ENCODE data around the gene SAFB2. TPM values are rescaled to one million over a fixed set of nuclear protein-coding genes. Genes with fewer than 3 reads are reported as not detected.

The SAFB2 gene
- total RNA-seq, 4 donors from 2014 or later = 58.1 to 99.8 (median 93.1) TPM

DNA sequence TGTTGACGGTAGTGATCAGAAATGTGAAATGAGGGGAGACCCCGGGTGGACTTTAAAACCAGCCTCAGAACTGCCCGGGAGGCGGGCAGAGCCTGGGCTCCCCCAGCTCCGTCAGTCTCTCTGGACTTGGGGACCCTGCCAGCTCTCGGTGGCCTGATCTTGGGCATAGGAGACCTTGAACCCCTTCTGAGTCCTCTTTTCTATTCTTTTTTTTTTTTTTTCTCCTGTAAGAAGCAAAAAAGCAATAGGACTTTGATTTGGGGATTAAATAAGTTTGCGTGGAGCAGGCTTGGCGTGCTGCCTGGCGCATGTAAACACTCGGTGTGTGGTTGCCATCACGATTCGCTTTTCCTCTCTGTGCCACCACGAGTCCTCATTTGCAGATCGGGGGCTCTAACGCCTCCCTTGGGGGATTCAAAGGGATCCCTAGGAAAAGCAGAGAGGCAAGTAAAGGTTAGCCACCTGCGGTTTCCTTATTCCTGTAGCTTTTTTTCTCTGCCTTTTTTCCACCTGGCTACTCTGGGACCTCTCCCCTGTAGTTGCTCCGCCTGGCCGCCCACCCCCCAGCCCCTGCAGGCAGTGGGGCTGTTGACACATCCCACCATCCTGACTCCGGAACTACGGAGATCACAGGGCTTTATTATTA is 1.6 kb upstream of the SAFB2 start:
- peaks cover 2 to 32% (median 15%) of the 10 kb centered on the region in 3 donors for H3K36me3 ChIP-seq
- WGBS, 2 donors = 2% methylated on average over 20 of the region's 20 CpGs
- peak; percentile 23 to 29 for DNase-seq (ENCODE audit: low spot score in 2 of 2)

GRCh38 chr19:5623397-5624017 is 931 bp upstream of the SAFB2 start:
- DNase-seq (ENCODE audit: low spot score in 2 of 2) = no peak
- peak overlapping the region; percentile 91 to 97 (median 92) for H3K27ac ChIP-seq
- no peaks in the 10 kb centered on the region for H3K27me3 ChIP-seq
- no peaks in the 10 kb centered on the region for H3K9me3 ChIP-seq
- TF ChIP-seq CTCF (IDR thresholded peaks at IDR 0.05) = no peak
- no peak for TF ChIP-seq EP300 (IDR thresholded peaks at IDR 0.05)
- TF ChIP-seq POLR2A (IDR thresholded peaks at IDR 0.05) = no peak
- WGBS, 2 donors = 0% methylated on average over 23 to 24 of the region's 50 CpGs
- peaks cover 3 to 72% (median 63%) of the 10 kb centered on the region in 4 donors for H3K4me1 ChIP-seq
- H3K4me3 ChIP-seq = peak overlapping the region; percentile 66 to 98 (median 85)
- H3K36me3 ChIP-seq = peaks cover 2 to 32% (median 11%) of the 10 kb centered on the region in 3 donors

More for the DNA sequence above, 1.6 kb upstream of the SAFB2 start:
- Histone ChIP-seq H3K4me1 (peaks cover 3 to 72% (median 60%) of the 10 kb centered on the region in 4 donors), H3K27ac (peak overlapping the region; percentile 91 to 97 (median 92)), H3K27me3 (no peaks in the 10 kb centered on the region), H3K9me3 (no peaks in the 10 kb centered on the region), H3K4me3 (peak overlapping the region; percentile 66 to 98 (median 85))
- TF ChIP-seq POLR2A (IDR thresholded peaks at IDR 0.05) (no peak), CTCF (IDR thresholded peaks at IDR 0.05) (no peak), EP300 (IDR thresholded peaks at IDR 0.05) (no peak)

DNA sequence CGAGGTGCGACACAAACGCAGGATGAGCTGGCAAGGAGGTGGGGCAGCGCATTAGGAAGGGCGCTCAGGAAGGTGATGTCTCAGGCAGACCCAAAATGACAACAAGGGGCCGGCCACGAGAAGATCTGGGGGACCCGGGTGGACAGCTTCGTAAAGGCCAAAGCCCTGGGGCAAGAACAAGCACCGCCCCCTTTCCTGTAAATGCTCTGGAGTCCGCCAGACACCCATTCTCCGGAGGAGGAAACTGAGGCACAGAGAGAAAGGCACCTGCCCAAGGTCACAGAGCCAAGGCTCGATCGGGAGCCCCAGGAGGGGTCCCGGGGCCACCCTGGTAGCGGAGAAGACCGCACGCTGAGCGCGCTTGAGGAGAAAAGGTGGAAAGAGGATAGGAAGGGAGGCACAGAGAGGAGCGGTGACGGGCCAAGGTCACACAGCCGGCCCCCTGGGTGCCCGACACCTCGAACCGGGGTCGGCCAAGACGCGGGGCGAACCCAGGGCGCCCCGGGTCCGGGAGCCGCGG is 571 bp downstream of the SAFB2 start:
- Histone ChIP-seq H3K27ac (peak overlapping the region; percentile 91 to 97 (median 93)), H3K27me3 (no peaks in the 10 kb centered on the region), H3K9me3 (no peaks in the 10 kb centered on the region), H3K4me1 (peaks cover 3 to 71% (median 54%) of the 10 kb centered on the region in 4 donors), H3K36me3 (peaks cover 1 to 32% (median 2%) of the 10 kb centered on the region in 3 donors), H3K4me3 (peak overlapping the region; percentile 66 to 98 (median 88))
- WGBS, 2 donors = 0% methylated on average over 31 to 35 of the region's 35 CpGs
- TF ChIP-seq POLR2A (IDR thresholded peaks at IDR 0.05) = no peak
- no peak for TF ChIP-seq CTCF (IDR thresholded peaks at IDR 0.05)
- no peak for TF ChIP-seq EP300 (IDR thresholded peaks at IDR 0.05)
- DNase-seq (ENCODE audit: low spot score in 2 of 2) = no peak

DNA sequence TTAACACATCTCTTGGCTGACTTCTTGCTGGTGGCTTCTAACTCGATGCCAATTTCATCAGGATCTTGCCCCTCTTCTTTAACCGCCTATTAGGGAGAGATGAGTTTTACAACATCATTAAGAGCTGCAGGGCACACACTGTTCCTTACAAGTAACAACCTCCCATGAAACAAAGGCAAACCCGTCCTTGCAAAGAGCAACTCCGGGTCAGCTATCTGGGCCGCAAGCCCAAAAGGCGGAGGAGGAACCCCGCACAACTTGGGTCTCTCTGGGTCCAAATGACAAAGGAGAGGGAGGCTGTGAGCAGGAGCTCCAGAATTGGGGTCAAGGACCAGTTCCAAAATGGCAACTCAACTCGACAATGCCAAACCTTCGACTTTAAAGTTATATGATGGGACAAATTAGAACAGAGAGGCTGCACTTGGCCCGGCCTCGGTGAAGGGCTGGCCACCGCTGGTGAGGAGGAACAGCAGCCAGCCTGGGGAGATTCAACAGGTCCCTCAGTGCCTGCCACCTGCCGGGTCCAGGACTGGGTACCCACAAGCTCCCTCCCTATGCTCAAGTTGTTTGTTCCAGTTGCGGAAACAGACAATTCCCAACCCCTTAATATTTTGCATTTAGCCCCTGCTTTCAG is 1.1 kb downstream of the SAFB2 start:
- H3K4me1 ChIP-seq = peaks cover 3 to 66% (median 49%) of the 10 kb centered on the region in 4 donors
- H3K4me3 ChIP-seq = peak overlapping the region; percentile 66 to 98 (median 88)
- H3K27ac ChIP-seq = peak overlapping the region; percentile 91 to 97 (median 93)
- H3K27me3 ChIP-seq = no peaks in the 10 kb centered on the region
- H3K9me3 ChIP-seq = no peaks in the 10 kb centered on the region
- peaks cover 0 to 32% (median 0%) of the 10 kb centered on the region in 3 donors for H3K36me3 ChIP-seq
- TF ChIP-seq CTCF (IDR thresholded peaks at IDR 0.05) = no peak
- peak; percentile 26 to 36 for TF ChIP-seq POLR2A (IDR thresholded peaks at IDR 0.05)
- TF ChIP-seq EP300 (IDR thresholded peaks at IDR 0.05) = peak in 1 of 2 donors; percentile 72
- WGBS, 2 donors = 9 to 12% methylated on average over 14 of the region's 14 CpGs
- peak in 1 of 2 donors; percentile 14 for DNase-seq (ENCODE audit: low spot score in 2 of 2)

Data from tibial nerve (tissue), 4 donors.